Heart right ventricle (tissue), 16 donors: ENCODE results near the gene MYBPC1. TPM values are rescaled to one million over a fixed set of nuclear protein-coding genes. Genes with fewer than 3 reads are reported as not detected.

ENCODE experiments used
- ATAC-seq, 8 donors: fragments of 200-7000 bp; cut with Tn5 transposase; one replicate each; pipeline ENCODE4 v1.9.1; 2020; ENCODE audit warnings: mild to moderate bottlenecking in 8 of 8, moderate library complexity in 8 of 8, moderate number of reproducible peaks in 1 of 8
- DNase-seq, 2 donors: peaks; one replicate each; pipeline ENCODE4 v3.0.0-alpha.2; 2020
- H3K27ac ChIP-seq, 10 donors: fragments of 200-600 bp; sonication (generic) in 2 of 10; one replicate each; pipeline versions ENCODE4 v1.5.0 to v1.8.0; 2020 to 2022; ENCODE audit warnings: mild to moderate bottlenecking in 3 of 10
- H3K27me3 ChIP-seq, 7 donors: fragments of 200-600 bp; one replicate each; pipeline ENCODE4 v1.8.0; 2021 to 2022; ENCODE audit warnings: mild to moderate bottlenecking in 2 of 7
- H3K36me3 ChIP-seq, 9 donors: fragments of 200-600 bp; sonication (generic) in 1 of 9; one replicate each; pipeline versions ENCODE4 v1.5.0 to v1.8.0; 2020 to 2022; ENCODE audit warnings: mild to moderate bottlenecking in 2 of 9
- H3K4me1 ChIP-seq, 9 donors: fragments of 200-600 bp; sonication (generic) in 1 of 9; one replicate each; pipeline versions ENCODE4 v1.5.0 to v1.8.0; 2020 to 2022; ENCODE audit warnings: mild to moderate bottlenecking in 4 of 9
- H3K4me3 ChIP-seq, 10 donors: fragments of 200-600 bp; sonication (generic) in 2 of 10; one replicate each; pipeline versions ENCODE4 v1.5.0 to v1.8.0; 2020 to 2022; ENCODE audit warnings: mild to moderate bottlenecking in 7 of 10, moderate library complexity in 2 of 10
- H3K9me3 ChIP-seq, 11 donors: fragments of 200-600 bp in 10 of 11; sonication (generic) in 2 of 11; one replicate each; pipeline versions ENCODE4 v1.5.0 to v1.8.0; 2013 to 2022; ENCODE audit warnings: mild to moderate bottlenecking in 2 of 11, control low read depth in 1 of 11, moderate library complexity in 1 of 11
- CTCF ChIP-seq, 9 donors: fragments of 200-600 bp; sonication (generic) in 2 of 9; IDR thresholded peaks; one replicate each; pipeline versions ENCODE4 v1.5.0 to v1.8.0; 2021 to 2022; ENCODE audit warnings: antibody characterized with exemption in 9 of 9, mild to moderate bottlenecking in 5 of 9, moderate library complexity in 1 of 9
- WGBS, 2 donors: extraction: QIAGEN DNeasy Blood & Tissue Kit; methylation state at CpG; one replicate each; pipeline ENCODE4 v1.1.7; 2013; ENCODE audit warnings: inconsistent platforms in 1 of 2; 5-methylcytosine and 5-hydroxymethylcytosine counted together
- intact Hi-C, 10 donors: fragments of 100-400 bp; cut with DNase I; formaldehyde crosslinking; loops; one replicate each; pipeline versions ENCODE4 v1.11.1 to v1.14.2; 2022
- polyA plus RNA-seq, 2 donors: library from polyadenylated mRNA; stranded (reverse); fragments of 200-250 nt; gene quantifications; one replicate each; pipeline ENCODE4 v1.2.3, GENCODE V29; 2013
- total RNA-seq, 10 donors: library from RNA; stranded (reverse); fragmentation: NEBNext Ultra II Directional in 3 of 10; extraction: Animal tissue kit (Norgen Biotek cat#: 25700) in 3 of 10; gene quantifications; one replicate each; pipeline versions ENCODE4 v1.2.1 to v1.2.4, GENCODE V29; 2021 to 2023
- donor health status: Arrhythmogenic right ventricular cardiomyopathy.
- donor health status: ischemic (EF 13 %, LVEDD 7.1; RV severe dilation, severe dysfunction).
- donor health status: healthy with polysubstance abuse.
- donor health status: DM: no; HTN: yes; CAD: no.
- donor health status: DM: no; HTN: no; CAD: no.
- donor health status: ischemic (EF 25% LVEDD 6.9; RV normal size, moderate dysfunction).
- donor health status: ischemic (EF 25% LVEDD 5.7; RV mildly dilated, moderate dysfunction).
- donor health status: healthy.
- donor health status: DM: yes; HTN: yes; CAD: no.
- donor health status: Ischemic cardiomyopathy.
- donor health status: ischemic (EF 35%, LVEDD 5.7; RV mildly dilated, moderate dysfunction).
- donor health status: nonischemic (EF 11% LVEDD 7.7; RV severe dilation, severe dysfunction).
- donor health status: DM: yes; HTN: yes; CAD: no.
- donor health status: PGD.
- donor health status: ischemic (EF 29% LVEDD 5.4; RV normal size, mild dysfunction).
- donor health status: nonischemic (EF 23%, LVEDD 6.1; RV moderate dilation, normal function).

Gene MYBPC1
- total and polyA plus RNA-seq, 12 donors, result 0.17 to 6.4 (median 1.7) TPM

GRCh38 chr12:101713930-101714329, 119.2 kb downstream of the MYBPC1 start:
- DNase-seq, result no peak
- peak overlapping the region in 9 of 10 donors; percentile 3 to 74 (median 60) for H3K27ac ChIP-seq
- intact Hi-C loops, result no loop called here
- peaks cover 0 to 11% (median 0%) of the 10 kb centered on the region in 9 donors for H3K36me3 ChIP-seq
- peak in 1 of 8 donors; percentile 27 for ATAC-seq
- 78 to 79% methylated on average over 2 of the region's 2 CpGs for WGBS, 2 donors
- H3K4me1 ChIP-seq, result peaks cover 0 to 48% (median 30%) of the 10 kb centered on the region in 9 donors
- no peaks in the 10 kb centered on the region for H3K9me3 ChIP-seq
- H3K4me3 ChIP-seq, result peak overlapping the region in 1 of 10 donors; percentile 6
- no peak for TF ChIP-seq CTCF (IDR thresholded peaks at IDR 0.05)
- no peaks in the 10 kb centered on the region for H3K27me3 ChIP-seq

GRCh38 chr12:101714877-101715444, 120.2 kb downstream of the MYBPC1 start:
- peaks cover 0 to 39% (median 30%) of the 10 kb centered on the region in 9 donors for H3K4me1 ChIP-seq
- no peak for DNase-seq
- no peaks in the 10 kb centered on the region for H3K9me3 ChIP-seq
- 86 to 87% methylated on average over 3 of the region's 3 CpGs for WGBS, 2 donors
- H3K27me3 ChIP-seq, result no peaks in the 10 kb centered on the region
- no peak for TF ChIP-seq CTCF (IDR thresholded peaks at IDR 0.05)
- peak in 1 of 8 donors; percentile 34 for ATAC-seq
- intact Hi-C loops, result loop anchor here in 1 of 10 donors (5.0 kb wide), 1 partner anchor 43 kb away; no protein-coding TSS in a partner anchor
- H3K27ac ChIP-seq, result no peak overlapping the region
- peaks cover 0 to 16% (median 0%) of the 10 kb centered on the region in 9 donors for H3K36me3 ChIP-seq
- no peak overlapping the region for H3K4me3 ChIP-seq

GRCh38 chr12:101719566-101719965, 124.8 kb downstream of the MYBPC1 start:
- no peaks in the 10 kb centered on the region for H3K27me3 ChIP-seq
- DNase-seq (no peak), ATAC-seq (no peak)
- TF ChIP-seq CTCF (IDR thresholded peaks at IDR 0.05), result no peak
- H3K4me3 ChIP-seq, result no peak overlapping the region
- H3K36me3 ChIP-seq, result peaks cover 0 to 52% (median 7%) of the 10 kb centered on the region in 9 donors
- intact Hi-C loops, result loop anchor here in 1 of 10 donors (5.0 kb wide), 1 partner anchor 47 kb away; no protein-coding TSS in a partner anchor
- no peak overlapping the region for H3K27ac ChIP-seq
- H3K9me3 ChIP-seq, result no peaks in the 10 kb centered on the region
- peaks cover 0 to 19% (median 12%) of the 10 kb centered on the region in 9 donors for H3K4me1 ChIP-seq

GRCh38 chr12:101720118-101720517, 125.3 kb downstream of the MYBPC1 start:
- Histone ChIP-seq H3K36me3 (peaks cover 0 to 58% (median 7%) of the 10 kb centered on the region in 9 donors), H3K27me3 (no peaks in the 10 kb centered on the region), H3K27ac (no peak overlapping the region), H3K4me3 (no peak overlapping the region), H3K4me1 (peaks cover 0 to 16% (median 8%) of the 10 kb centered on the region in 9 donors), H3K9me3 (no peaks in the 10 kb centered on the region)
- ATAC-seq (no peak), DNase-seq (no peak)
- intact Hi-C loops, result no loop called here
- no peak for TF ChIP-seq CTCF (IDR thresholded peaks at IDR 0.05)
